Esophagus squamous epithelium (tissue), 4 donors: Measurements from ENCODE around the gene CLCN4.

ENCODE experiments used
- POLR2A ChIP-seq, 4 donors: fragments of 450-650 bp; IDR thresholded peaks; one replicate each; pipeline ENCODE4 v1.6.1; 2017; ENCODE audit warnings: antibody characterized with exemption in 4 of 4, mild to moderate bottlenecking in 4 of 4, moderate library complexity in 3 of 4
- TF ChIP-seq, protein P1 (sequence below), 6 experiments: fragments of 450-650 bp in 4 of 6; fragments of 200-600 bp in 2 of 6; sonication (generic) in 2 of 6; IDR thresholded peaks; one replicate each; pipeline ENCODE4 v1.5.1; 2016 to 2019; ENCODE audit warnings: antibody characterized with exemption in 6 of 6, mild to moderate bottlenecking in 4 of 6, moderate library complexity in 4 of 6

- TF ChIP-seq, protein P1, sequence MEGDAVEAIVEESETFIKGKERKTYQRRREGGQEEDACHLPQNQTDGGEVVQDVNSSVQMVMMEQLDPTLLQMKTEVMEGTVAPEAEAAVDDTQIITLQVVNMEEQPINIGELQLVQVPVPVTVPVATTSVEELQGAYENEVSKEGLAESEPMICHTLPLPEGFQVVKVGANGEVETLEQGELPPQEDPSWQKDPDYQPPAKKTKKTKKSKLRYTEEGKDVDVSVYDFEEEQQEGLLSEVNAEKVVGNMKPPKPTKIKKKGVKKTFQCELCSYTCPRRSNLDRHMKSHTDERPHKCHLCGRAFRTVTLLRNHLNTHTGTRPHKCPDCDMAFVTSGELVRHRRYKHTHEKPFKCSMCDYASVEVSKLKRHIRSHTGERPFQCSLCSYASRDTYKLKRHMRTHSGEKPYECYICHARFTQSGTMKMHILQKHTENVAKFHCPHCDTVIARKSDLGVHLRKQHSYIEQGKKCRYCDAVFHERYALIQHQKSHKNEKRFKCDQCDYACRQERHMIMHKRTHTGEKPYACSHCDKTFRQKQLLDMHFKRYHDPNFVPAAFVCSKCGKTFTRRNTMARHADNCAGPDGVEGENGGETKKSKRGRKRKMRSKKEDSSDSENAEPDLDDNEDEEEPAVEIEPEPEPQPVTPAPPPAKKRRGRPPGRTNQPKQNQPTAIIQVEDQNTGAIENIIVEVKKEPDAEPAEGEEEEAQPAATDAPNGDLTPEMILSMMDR (IDR thresholded peaks at IDR 0.05): no peak
- TF ChIP-seq POLR2A (IDR thresholded peaks at IDR 0.05): no peak
Observed at GRCh38 chrX:10286195-10286594, 129.4 kb downstream of the CLCN4 start.
